SJSA1 (cell line): Measurements from ENCODE around the gene ZIC4. TPM values are rescaled to one million over a fixed set of nuclear protein-coding genes. Genes with fewer than 3 reads are reported as not detected.

ENCODE experiments used
- DNase-seq, 2 experiments: peaks; one replicate each; pipeline ENCODE4 v3.0.0-alpha.2; 2015 to 2020; ENCODE audit warnings: low spot score in 2 of 2, low read depth in 1 of 2
- H3K27ac ChIP-seq: fragments of 250-450 bp; sonication (Bioruptor Pico); 2 replicates; pipeline ENCODE4 v1.5.1; 2020; ENCODE audit warnings: mild to moderate bottlenecking, moderate library complexity
- H3K27me3 ChIP-seq: fragments of 250-450 bp; sonication (Bioruptor Pico); replicated peaks from 2 replicates; pipeline ENCODE4 v1.5.1; 2020; ENCODE audit warnings: mild to moderate bottlenecking, moderate library complexity
- H3K36me3 ChIP-seq: fragments of 250-450 bp; sonication (Bioruptor Pico); 2 replicates; pipeline ENCODE4 v1.5.1; 2020; ENCODE audit warnings: mild to moderate bottlenecking
- H3K4me1 ChIP-seq: fragments of 250-450 bp; sonication (Bioruptor Pico); replicated peaks from 2 replicates; pipeline ENCODE4 v1.6.1; 2021; ENCODE audit warnings: mild to moderate bottlenecking
- H3K4me3 ChIP-seq: fragments of 250-450 bp; sonication (Bioruptor Pico); 2 replicates; pipeline ENCODE4 v1.5.1; 2020; ENCODE audit warnings: mild to moderate bottlenecking
- H3K9me3 ChIP-seq: fragments of 250-450 bp; sonication (Bioruptor Pico); replicated peaks from 2 replicates; pipeline ENCODE4 v1.5.1; 2020; ENCODE audit warnings: mild to moderate bottlenecking
- total RNA-seq: library from RNA; depleted of rRNA; stranded (reverse); fragments of >200 nt; shearing (Covaris generic); gene quantifications from 2 replicates; pipeline ENCODE4 v1.2.3, GENCODE V29; 2014

Gene ZIC4
- total RNA-seq, 1 experiment from 2014 or later: 1.5 TPM

GRCh38 chr3:147360051-147360439 is 46.3 kb downstream of the ZIC4 start:
- H3K4me3 ChIP-seq: no peak overlapping the region
- no peaks in the 10 kb centered on the region for H3K9me3 ChIP-seq
- no peaks in the 10 kb centered on the region for H3K36me3 ChIP-seq
- H3K27ac ChIP-seq: no peak overlapping the region
- H3K4me1 ChIP-seq: no peaks in the 10 kb centered on the region
- H3K27me3 ChIP-seq: peaks cover 8% of the 10 kb centered on the region
- DNase-seq: no peak

DNA sequence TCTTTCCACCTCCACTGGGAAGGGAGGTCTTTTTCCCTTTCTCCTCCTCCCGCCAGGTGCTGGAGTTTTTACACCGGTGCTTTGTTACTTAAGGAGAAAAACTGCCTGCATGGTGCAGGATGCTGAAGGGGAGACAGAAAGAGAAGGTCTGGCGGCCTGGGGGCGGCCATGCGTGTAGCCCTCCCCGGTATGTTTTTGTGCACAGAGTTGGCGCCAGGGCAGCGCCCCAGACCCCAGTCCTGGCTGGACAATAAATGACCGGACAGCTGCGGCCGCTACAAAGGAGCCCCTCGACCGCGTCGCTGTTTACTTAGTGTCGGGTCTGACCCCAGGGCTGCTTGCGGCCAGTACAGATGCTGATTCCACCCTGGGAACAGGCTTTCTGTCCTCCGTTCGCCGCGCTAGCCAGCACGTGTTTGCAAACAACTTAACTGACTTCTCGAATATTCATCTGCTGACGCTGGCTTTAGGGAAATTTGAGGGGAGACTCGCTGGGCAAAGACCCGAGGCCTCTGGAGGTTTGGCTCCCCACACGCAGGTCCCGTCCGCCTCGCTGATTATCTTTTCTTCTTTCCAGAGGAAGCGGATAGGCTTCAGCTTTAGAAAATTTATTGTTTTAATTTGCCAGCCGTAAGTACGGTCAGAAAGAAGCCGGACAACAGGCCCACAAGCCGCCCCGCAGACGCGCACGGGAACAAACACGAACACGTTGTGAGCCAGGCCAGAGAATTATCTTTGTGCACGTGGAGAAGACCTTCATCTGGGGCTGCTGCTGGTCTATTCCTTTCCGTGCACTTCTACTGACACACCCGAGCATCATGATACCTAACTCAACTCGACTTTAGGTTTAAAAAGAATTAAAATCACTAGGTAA is 46.9 kb downstream of the ZIC4 start:
- Histone ChIP-seq H3K9me3 (no peaks in the 10 kb centered on the region), H3K4me1 (no peaks in the 10 kb centered on the region), H3K36me3 (no peaks in the 10 kb centered on the region), H3K4me3 (no peak overlapping the region), H3K27ac (no peak overlapping the region), H3K27me3 (peaks cover 12% of the 10 kb centered on the region)
- DNase-seq: no peak

DNA sequence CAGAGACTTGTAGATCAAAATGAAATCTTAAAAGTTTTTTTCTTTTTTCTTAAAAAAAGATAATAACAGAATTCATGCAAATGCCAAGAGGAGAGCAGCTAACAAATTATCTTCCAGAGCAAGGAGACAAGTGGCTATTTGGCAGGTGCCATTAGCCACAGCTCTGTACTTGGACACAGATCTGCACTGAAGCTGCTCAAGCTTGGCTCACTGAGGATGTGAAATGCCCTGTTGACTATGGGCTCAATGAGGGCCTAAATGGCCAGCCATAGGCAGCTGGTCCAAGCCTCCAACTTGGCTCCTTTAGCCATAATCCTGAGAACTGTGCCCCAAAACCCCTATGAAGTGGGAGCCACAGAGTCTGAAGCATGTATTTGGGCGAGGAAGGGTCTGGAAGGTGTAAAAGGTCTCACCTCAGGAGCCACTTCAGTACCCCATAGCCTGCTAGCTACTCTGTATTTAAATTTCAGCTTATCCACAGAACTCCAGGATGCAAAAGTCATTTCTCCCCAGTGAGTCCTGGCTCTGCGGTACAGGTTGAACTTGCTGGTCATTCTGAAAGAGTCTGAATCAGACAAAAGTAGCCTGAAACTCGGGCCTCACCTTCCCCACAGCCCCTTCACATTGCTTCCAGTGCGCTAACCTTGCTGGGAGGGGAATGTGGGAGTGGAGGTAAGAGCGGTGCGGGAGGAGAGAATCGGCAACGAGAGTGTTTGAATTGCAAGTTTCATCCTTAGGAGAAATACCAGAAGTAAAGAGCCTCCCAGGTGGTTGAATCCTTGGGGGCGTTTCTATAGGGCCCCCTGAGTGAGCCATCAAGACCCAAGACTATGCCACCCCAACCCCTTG is 48.0 kb downstream of the ZIC4 start:
- H3K27me3 ChIP-seq: peaks cover 18% of the 10 kb centered on the region

DNA sequence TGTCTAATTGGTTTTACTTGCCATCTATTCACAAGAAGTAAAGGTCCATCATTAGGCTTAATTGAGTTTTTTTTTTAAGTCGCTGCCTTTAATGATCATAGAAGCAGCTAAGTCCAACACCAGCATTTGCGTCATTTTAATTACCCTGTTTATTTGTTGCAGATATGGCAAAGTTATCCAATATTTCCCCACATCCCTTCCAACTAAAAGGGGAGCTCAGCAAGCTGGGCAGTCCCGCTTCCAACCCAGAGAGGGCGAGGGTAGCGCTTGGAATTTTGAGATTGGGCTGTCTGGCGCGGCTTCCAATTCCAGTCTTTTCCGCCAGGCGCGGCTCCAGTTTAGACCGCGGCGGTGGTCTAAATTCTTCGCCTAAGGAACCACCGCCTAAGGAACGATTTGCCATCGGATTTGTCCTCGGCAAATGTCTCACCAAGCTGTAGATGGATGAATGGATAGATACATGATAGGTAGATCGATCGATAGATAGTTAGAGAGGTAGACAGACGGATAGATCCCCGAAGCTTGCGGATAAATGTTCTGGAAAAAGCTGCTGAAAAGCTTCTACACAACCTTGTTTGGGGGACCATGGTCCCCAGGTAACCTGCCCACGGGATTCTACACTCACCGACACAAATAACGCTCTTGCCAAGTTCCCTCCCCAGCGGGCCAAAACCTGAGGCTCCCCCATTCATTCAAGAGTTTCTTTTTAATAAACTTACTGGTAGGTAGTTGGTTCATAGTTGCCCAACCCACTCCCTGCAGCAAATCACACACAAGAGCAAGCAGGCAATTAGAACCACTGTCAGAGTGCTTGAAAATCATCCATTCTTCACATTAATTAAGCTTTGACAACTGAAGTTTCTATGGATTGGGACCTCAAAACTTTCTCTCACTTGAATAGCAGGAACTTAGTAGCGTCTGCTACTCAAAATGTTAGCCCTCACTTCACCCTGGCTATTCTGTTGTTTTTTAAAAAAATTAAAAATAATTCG is 49.1 kb downstream of the ZIC4 start:
- no peaks in the 10 kb centered on the region for H3K4me1 ChIP-seq
- H3K27me3 ChIP-seq: peaks cover 18% of the 10 kb centered on the region
- H3K4me3 ChIP-seq: no peak overlapping the region
- no peaks in the 10 kb centered on the region for H3K9me3 ChIP-seq
- H3K36me3 ChIP-seq: no peaks in the 10 kb centered on the region
- no peak for DNase-seq
- no peak overlapping the region for H3K27ac ChIP-seq

More for the DNA sequence above, 48.0 kb downstream of the ZIC4 start:
- no peak for DNase-seq
- no peak overlapping the region for H3K4me3 ChIP-seq
- no peak overlapping the region for H3K27ac ChIP-seq
- no peaks in the 10 kb centered on the region for H3K4me1 ChIP-seq
- H3K9me3 ChIP-seq: no peaks in the 10 kb centered on the region
- H3K36me3 ChIP-seq: no peaks in the 10 kb centered on the region

DNA sequence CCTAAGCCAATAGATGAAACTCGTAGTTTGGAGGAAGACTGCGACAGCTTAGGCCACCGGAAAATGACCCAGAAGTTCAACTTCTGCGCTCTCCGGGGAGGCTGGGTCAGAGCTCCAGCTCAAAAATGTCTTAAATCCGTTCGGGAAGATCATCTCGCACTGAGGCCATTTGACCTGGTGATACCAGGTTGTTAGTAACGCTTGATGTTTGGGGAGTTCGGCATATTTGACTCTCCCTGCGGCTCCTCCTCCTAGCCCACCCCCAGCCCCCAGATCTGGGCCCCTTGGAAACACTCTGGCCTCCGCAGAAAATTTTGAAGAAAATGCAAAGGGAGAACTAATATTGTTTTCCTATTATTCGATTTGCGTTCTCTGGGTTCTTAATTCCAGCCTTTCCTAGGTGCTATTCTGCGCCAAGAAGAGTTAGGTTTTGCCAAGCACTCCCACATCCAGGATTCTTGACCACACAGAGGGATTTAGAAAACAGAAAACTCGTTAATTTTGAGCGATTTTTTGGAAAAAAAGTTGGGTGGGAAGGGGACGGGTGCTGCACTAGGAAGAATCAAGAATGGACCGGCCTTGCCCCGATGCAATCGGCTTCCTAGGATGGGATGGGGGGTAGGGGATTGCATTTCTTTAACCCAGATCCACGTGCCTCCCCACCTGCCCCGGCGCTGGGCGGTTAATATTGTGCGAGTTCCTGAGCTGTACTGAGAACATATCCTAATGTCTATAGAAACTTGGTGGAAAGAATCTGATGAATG is 50.0 kb downstream of the ZIC4 start:
- no peak for DNase-seq
- H3K4me3 ChIP-seq: no peak overlapping the region
- peaks cover 18% of the 10 kb centered on the region for H3K27me3 ChIP-seq
- no peaks in the 10 kb centered on the region for H3K9me3 ChIP-seq
- no peaks in the 10 kb centered on the region for H3K36me3 ChIP-seq
- H3K4me1 ChIP-seq: no peaks in the 10 kb centered on the region
- no peak overlapping the region for H3K27ac ChIP-seq

DNA sequence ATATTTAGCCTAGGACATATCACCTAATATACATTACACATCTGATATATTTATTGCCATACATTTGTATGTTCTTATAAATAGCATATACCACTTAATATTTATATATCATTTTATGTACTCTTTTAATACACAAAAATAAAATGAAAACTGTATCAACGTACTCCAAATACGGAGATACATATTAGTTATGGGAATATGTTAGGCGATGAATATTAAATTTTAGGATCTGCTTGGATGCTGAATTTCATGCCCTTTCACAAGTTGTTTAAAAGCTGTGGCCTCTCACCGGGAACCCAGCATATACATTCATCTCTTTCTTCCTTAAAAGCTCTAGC is 50.6 kb downstream of the ZIC4 start:
- H3K4me1 ChIP-seq: no peaks in the 10 kb centered on the region
- peaks cover 14% of the 10 kb centered on the region for H3K27me3 ChIP-seq
- DNase-seq: no peak
- no peaks in the 10 kb centered on the region for H3K36me3 ChIP-seq
- no peak overlapping the region for H3K4me3 ChIP-seq
- no peaks in the 10 kb centered on the region for H3K9me3 ChIP-seq
- no peak overlapping the region for H3K27ac ChIP-seq

DNA sequence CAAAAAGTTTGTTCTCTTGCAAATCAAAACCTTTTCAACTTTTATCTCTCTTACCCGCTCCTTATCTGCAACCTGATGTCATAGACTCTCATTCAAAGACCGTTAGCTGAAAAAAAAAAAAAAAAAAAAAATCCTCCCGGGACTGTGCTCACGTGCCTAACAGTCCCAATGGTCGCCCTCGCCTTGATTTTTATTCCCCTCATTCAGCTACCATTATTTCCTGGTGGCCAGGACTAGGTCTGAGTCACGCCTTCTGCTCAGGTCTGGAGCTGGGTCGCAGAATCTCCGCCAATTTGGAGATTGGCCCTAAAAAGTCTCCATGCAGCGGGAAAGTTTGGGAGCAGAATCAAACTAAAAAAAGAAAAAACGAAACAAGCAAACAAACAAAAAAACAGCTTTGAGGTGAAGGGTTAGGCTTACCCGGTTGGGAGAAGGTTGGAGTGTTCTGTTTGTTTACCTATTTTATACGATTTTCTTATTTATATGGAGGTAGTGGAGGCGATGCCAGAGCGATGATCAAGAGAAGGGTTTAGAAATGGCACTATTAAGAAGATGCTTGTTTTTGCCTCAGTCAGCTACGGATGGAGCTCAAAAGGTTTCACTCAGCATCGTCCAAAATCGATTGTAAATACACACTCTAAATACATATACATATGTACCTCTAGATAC is 51.1 kb downstream of the ZIC4 start:
- H3K27me3 ChIP-seq: peaks cover 13% of the 10 kb centered on the region; the same call in 1 of the 2 replicates
- H3K27ac ChIP-seq: no peak overlapping the region
- no peaks in the 10 kb centered on the region for H3K9me3 ChIP-seq
- H3K4me1 ChIP-seq: no peaks in the 10 kb centered on the region
- DNase-seq: no peak
- no peaks in the 10 kb centered on the region for H3K36me3 ChIP-seq
- H3K4me3 ChIP-seq: no peak overlapping the region

DNA sequence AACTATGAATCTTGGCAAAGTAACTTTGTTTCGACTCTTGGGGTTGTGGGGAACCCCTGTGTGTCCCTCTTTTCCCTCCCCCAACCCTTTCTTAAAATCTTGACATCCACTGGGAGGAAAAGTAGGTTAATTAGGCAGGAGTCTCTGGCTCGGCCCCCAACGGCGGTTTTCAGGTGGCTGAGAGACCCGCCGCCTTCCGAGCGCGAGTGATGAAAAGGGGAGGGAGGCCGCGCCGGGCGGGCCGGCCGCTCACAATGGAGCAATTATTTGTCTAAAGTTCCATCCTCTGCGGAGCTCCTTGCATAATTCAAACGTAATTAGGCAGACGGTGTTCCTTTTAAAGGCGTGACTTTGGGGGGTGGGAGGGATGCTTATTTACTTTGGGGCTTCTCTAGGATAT is 51.7 kb downstream of the ZIC4 start:
- DNase-seq: no peak
- Histone ChIP-seq H3K9me3 (no peaks in the 10 kb centered on the region), H3K36me3 (no peaks in the 10 kb centered on the region), H3K4me1 (no peaks in the 10 kb centered on the region), H3K4me3 (no peak overlapping the region), H3K27me3 (peaks cover 13% of the 10 kb centered on the region; the same call in 1 of the 2 replicates), H3K27ac (no peak overlapping the region)

DNA sequence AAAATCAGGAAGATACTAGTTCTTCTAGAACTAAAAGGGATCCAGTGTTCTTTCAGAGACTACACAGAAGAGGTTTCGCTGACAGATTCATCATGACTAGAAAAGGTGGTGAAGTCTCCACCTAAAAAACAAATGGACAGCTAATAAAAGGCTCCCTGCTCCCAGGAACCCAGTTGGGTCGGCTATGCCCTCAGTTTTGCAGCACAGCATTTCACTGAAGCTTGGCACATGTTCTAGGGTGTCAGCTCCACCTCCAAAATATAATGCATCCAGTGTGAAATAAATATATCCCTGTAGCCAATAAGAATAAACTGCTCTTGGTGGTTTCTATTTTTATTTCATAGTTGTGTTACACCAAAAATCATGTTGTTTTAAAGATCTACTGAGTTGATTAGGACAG is 55.0 kb downstream of the ZIC4 start:
- peaks cover 11% of the 10 kb centered on the region; the same call in 1 of the 2 replicates for H3K27me3 ChIP-seq

GRCh38 chr3:147348976-147349375 is 57.4 kb downstream of the ZIC4 start:
- no peak for DNase-seq
- Histone ChIP-seq H3K4me1 (no peaks in the 10 kb centered on the region), H3K36me3 (no peaks in the 10 kb centered on the region), H3K4me3 (no peak overlapping the region), H3K27me3 (peaks cover 2% of the 10 kb centered on the region; the same call in 1 of the 2 replicates), H3K9me3 (no peaks in the 10 kb centered on the region), H3K27ac (no peak overlapping the region)

More for the DNA sequence above, 55.0 kb downstream of the ZIC4 start:
- no peak overlapping the region for H3K27ac ChIP-seq
- H3K9me3 ChIP-seq: no peaks in the 10 kb centered on the region
- no peaks in the 10 kb centered on the region for H3K4me1 ChIP-seq
- DNase-seq: no peak
- no peak overlapping the region for H3K4me3 ChIP-seq
- no peaks in the 10 kb centered on the region for H3K36me3 ChIP-seq

DNA sequence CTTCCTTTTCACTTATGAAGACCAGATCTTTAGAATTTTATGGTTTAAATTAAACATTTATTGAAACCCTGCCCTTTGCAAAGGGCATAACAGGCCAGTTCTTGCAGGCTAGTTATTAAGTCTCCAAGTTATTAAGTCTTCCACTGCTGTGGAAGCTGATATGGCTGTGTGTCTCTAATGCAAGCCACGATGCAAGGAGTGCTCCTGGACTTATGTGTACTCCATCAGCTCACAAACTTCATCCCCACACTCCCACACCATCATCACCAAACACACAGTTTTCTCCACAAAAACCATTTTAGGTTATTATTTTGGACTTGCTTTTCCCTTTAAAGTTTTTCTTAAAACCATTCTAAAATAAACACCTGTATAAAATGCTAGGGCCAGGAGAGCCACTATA is 62.4 kb downstream of the ZIC4 start:
- H3K27me3 ChIP-seq: no peaks in the 10 kb centered on the region
- no peaks in the 10 kb centered on the region for H3K4me1 ChIP-seq
- H3K9me3 ChIP-seq: no peaks in the 10 kb centered on the region
- DNase-seq: no peak
- no peak overlapping the region for H3K4me3 ChIP-seq
- no peak overlapping the region for H3K27ac ChIP-seq
- H3K36me3 ChIP-seq: no peaks in the 10 kb centered on the region

DNA sequence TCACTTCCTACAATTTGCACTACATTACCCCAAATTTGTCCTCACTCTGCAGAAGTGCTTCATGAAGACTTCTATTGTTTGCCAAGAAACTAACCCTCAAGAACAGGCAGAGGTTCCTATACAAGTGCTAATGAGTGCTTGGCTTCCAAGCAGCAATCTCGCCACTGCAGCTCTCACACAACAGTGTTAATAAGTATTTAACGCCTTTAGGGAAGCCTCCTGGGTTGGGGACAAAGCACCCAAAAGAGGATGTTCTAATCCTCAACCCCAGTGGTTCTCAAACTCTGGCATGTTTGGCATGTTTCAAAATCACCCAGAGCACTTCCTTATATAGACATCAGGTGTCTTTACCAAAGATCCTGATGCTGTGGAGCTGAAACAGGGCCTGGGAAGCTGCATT is 64.6 kb downstream of the ZIC4 start:
- H3K27me3 ChIP-seq: no peaks in the 10 kb centered on the region

More for the DNA sequence above, 64.6 kb downstream of the ZIC4 start:
- Histone ChIP-seq H3K9me3 (no peaks in the 10 kb centered on the region), H3K27ac (no peak overlapping the region), H3K36me3 (no peaks in the 10 kb centered on the region), H3K4me3 (no peak overlapping the region), H3K4me1 (no peaks in the 10 kb centered on the region)
- no peak for DNase-seq
